Activated naive CD4-positive, alpha-beta T cell treated with anti-CD3 and anti-CD28 coated beads, Interleukin-2, amount 50 U/mL, for 24 hours (primary cell): ENCODE data around the gene FKBP15.
"Not testable (repeated sequence)": the region's sequence is repeated elsewhere in the genome, so short reads cannot be mapped to it uniquely, and the experiment has no call there.

Experiments used
- H3K27ac Mint-ChIP-seq: one replicate; pipeline ENCODE4 v1.8.0; 2021; ENCODE audit warnings: mild to moderate bottlenecking, mixed read lengths
- H3K27me3 Mint-ChIP-seq: one replicate; pipeline ENCODE4 v1.8.0; 2021; ENCODE audit warnings: mixed read lengths
- H3K36me3 Mint-ChIP-seq: one replicate; pipeline ENCODE4 v1.8.0; 2021; ENCODE audit warnings: mixed read lengths
- H3K4me1 Mint-ChIP-seq: one replicate; pipeline ENCODE4 v1.8.0; 2021; ENCODE audit warnings: mixed read lengths
- H3K4me3 Mint-ChIP-seq: one replicate; pipeline ENCODE4 v1.8.0; 2021; ENCODE audit warnings: mild to moderate bottlenecking, mixed read lengths
- H3K9me3 Mint-ChIP-seq: one replicate; pipeline ENCODE4 v1.8.0; 2021; ENCODE audit warnings: mixed read lengths

The FKBP15 gene

GRCh38 chr9:113245894-113246293 lies 24.8 kb upstream of the FKBP15 start:
- Mint-ChIP-seq H3K4me3 (no peak overlapping the region), H3K9me3 (no peaks in the 10 kb centered on the region), H3K4me1 (no peaks in the 10 kb centered on the region), H3K27ac (no peak overlapping the region), H3K27me3 (no peaks in the 10 kb centered on the region), H3K36me3 (peaks cover 8% of the 10 kb centered on the region)

GRCh38 chr9:113244556-113244955 lies 23.5 kb upstream of the FKBP15 start:
- Mint-ChIP-seq H3K27ac (no peak overlapping the region), H3K4me3 (no peak overlapping the region), H3K36me3 (peaks cover 10% of the 10 kb centered on the region), H3K4me1 (no peaks in the 10 kb centered on the region), H3K9me3 (no peaks in the 10 kb centered on the region), H3K27me3 (no peaks in the 10 kb centered on the region)

GRCh38 chr9:113241161-113241560 lies 20.1 kb upstream of the FKBP15 start:
- Mint-ChIP-seq H3K27me3 (no peaks in the 10 kb centered on the region), H3K27ac (no peak overlapping the region), H3K9me3 (no peaks in the 10 kb centered on the region), H3K4me1 (no peaks in the 10 kb centered on the region), H3K4me3 (no peak overlapping the region), H3K36me3 (peaks cover 7% of the 10 kb centered on the region)

- Mint-ChIP-seq H3K9me3 (no peaks in the 10 kb centered on the region), H3K27me3 (no peaks in the 10 kb centered on the region), H3K27ac (no peak overlapping the region), H3K4me3 (no peak overlapping the region), H3K4me1 (peaks cover 2% of the 10 kb centered on the region), H3K36me3 (peaks cover 10% of the 10 kb centered on the region)
Observed at GRCh38 chr9:113238859-113239232, 17.8 kb upstream of the FKBP15 start.

- Mint-ChIP-seq H3K36me3 (peaks cover 10% of the 10 kb centered on the region), H3K9me3 (no peaks in the 10 kb centered on the region), H3K4me1 (peaks cover 6% of the 10 kb centered on the region), H3K27me3 (no peaks in the 10 kb centered on the region), H3K4me3 (no peak overlapping the region), H3K27ac (no peak overlapping the region)
Observed at GRCh38 chr9:113238202-113238858, 17.3 kb upstream of the FKBP15 start.

- peaks cover 6% of the 10 kb centered on the region for H3K36me3 Mint-ChIP-seq
Observed at GRCh38 chr9:113237026-113237425, 15.9 kb upstream of the FKBP15 start.

GRCh38 chr9:113235701-113236255 lies 14.7 kb upstream of the FKBP15 start:
- H3K4me3 Mint-ChIP-seq, H3K27ac Mint-ChIP-seq, H3K9me3 Mint-ChIP-seq, H3K36me3 Mint-ChIP-seq, H3K27me3 Mint-ChIP-seq: not testable (repeated sequence)
- H3K4me1 Mint-ChIP-seq, result peaks cover 17% of the 10 kb centered on the region

More at GRCh38 chr9:113237026-113237425, 15.9 kb upstream of the FKBP15 start:
- no peaks in the 10 kb centered on the region for H3K9me3 Mint-ChIP-seq
- no peak overlapping the region for H3K27ac Mint-ChIP-seq
- no peak overlapping the region for H3K4me3 Mint-ChIP-seq
- H3K27me3 Mint-ChIP-seq, result no peaks in the 10 kb centered on the region
- peaks cover 16% of the 10 kb centered on the region for H3K4me1 Mint-ChIP-seq

- no peak overlapping the region for H3K27ac Mint-ChIP-seq
- no peaks in the 10 kb centered on the region for H3K9me3 Mint-ChIP-seq
- H3K4me1 Mint-ChIP-seq, result peaks cover 23% of the 10 kb centered on the region
- H3K27me3 Mint-ChIP-seq, result no peaks in the 10 kb centered on the region
- H3K36me3 Mint-ChIP-seq, result peaks cover 2% of the 10 kb centered on the region
- no peak overlapping the region for H3K4me3 Mint-ChIP-seq
Observed at GRCh38 chr9:113231701-113232100, 10.6 kb upstream of the FKBP15 start.

GRCh38 chr9:113228130-113228665 lies 7.1 kb upstream of the FKBP15 start:
- H3K36me3 Mint-ChIP-seq, result no peaks in the 10 kb centered on the region
- H3K27ac Mint-ChIP-seq, result peak overlapping the region; percentile 42
- H3K27me3 Mint-ChIP-seq, result no peaks in the 10 kb centered on the region
- no peaks in the 10 kb centered on the region for H3K9me3 Mint-ChIP-seq
- H3K4me3 Mint-ChIP-seq, result no peak overlapping the region
- peaks cover 16% of the 10 kb centered on the region for H3K4me1 Mint-ChIP-seq

- Mint-ChIP-seq H3K9me3 (no peaks in the 10 kb centered on the region), H3K27ac (no peak overlapping the region), H3K4me3 (no peak overlapping the region), H3K4me1 (peaks cover 13% of the 10 kb centered on the region), H3K36me3 (no peaks in the 10 kb centered on the region), H3K27me3 (no peaks in the 10 kb centered on the region)
Observed at GRCh38 chr9:113227436-113227835, 6.4 kb upstream of the FKBP15 start.

- Mint-ChIP-seq H3K27me3 (no peaks in the 10 kb centered on the region), H3K27ac (no peak overlapping the region), H3K4me3 (no peak overlapping the region), H3K9me3 (no peaks in the 10 kb centered on the region), H3K4me1 (peaks cover 25% of the 10 kb centered on the region), H3K36me3 (no peaks in the 10 kb centered on the region)
Observed at GRCh38 chr9:113223963-113224362, 2.9 kb upstream of the FKBP15 start.

- Mint-ChIP-seq H3K36me3 (no peaks in the 10 kb centered on the region), H3K4me3 (peak overlapping the region; percentile 99), H3K27me3 (no peaks in the 10 kb centered on the region), H3K9me3 (no peaks in the 10 kb centered on the region), H3K27ac (no peak overlapping the region), H3K4me1 (peaks cover 31% of the 10 kb centered on the region)
Observed at GRCh38 chr9:113222482-113222841, 1.4 kb upstream of the FKBP15 start.

GRCh38 chr9:113221800-113222481 lies 864 bp upstream of the FKBP15 start:
- no peaks in the 10 kb centered on the region for H3K36me3 Mint-ChIP-seq
- H3K27me3 Mint-ChIP-seq, result no peaks in the 10 kb centered on the region
- H3K4me3 Mint-ChIP-seq, result peak overlapping the region; percentile 99
- no peak overlapping the region for H3K27ac Mint-ChIP-seq
- peaks cover 31% of the 10 kb centered on the region for H3K4me1 Mint-ChIP-seq
- H3K9me3 Mint-ChIP-seq, result no peaks in the 10 kb centered on the region

- Mint-ChIP-seq H3K36me3 (no peaks in the 10 kb centered on the region), H3K4me1 (peaks cover 35% of the 10 kb centered on the region), H3K27me3 (no peaks in the 10 kb centered on the region), H3K27ac (peak overlapping the region; percentile 97), H3K9me3 (no peaks in the 10 kb centered on the region), H3K4me3 (peak overlapping the region; percentile 99)
Observed at GRCh38 chr9:113220467-113221002, 542 bp downstream of the FKBP15 start.

GRCh38 chr9:113219969-113220368 lies 1.1 kb downstream of the FKBP15 start:
- Mint-ChIP-seq H3K4me3 (peak overlapping the region; percentile 99), H3K27me3 (no peaks in the 10 kb centered on the region), H3K4me1 (peaks cover 39% of the 10 kb centered on the region), H3K36me3 (no peaks in the 10 kb centered on the region), H3K27ac (peak overlapping the region; percentile 13), H3K9me3 (no peaks in the 10 kb centered on the region)
